Measurements from ENCODE around the gene PHACTR3.

PHACTR3 gene

GRCh38 chr20:59731376-59731775 lies 127.0 kb downstream of the PHACTR3 start:
- DNase-seq (ENCODE audit: low read depth) = no peak

GRCh38 chr20:59733351-59733750 lies 129.0 kb downstream of the PHACTR3 start:
- no peak for DNase-seq (ENCODE audit: low read depth)

- DNase-seq (ENCODE audit: low read depth) = no peak
Observed at GRCh38 chr20:59735486-59735885, 131.1 kb downstream of the PHACTR3 start.

- no peak for DNase-seq (ENCODE audit: low read depth)
Observed at GRCh38 chr20:59735917-59736316, 131.6 kb downstream of the PHACTR3 start.

GRCh38 chr20:59736366-59736765 lies 132.0 kb downstream of the PHACTR3 start:
- no peak for DNase-seq (ENCODE audit: low read depth)

- no peak for DNase-seq (ENCODE audit: low read depth)
Observed at GRCh38 chr20:59737073-59737666, 132.8 kb downstream of the PHACTR3 start.

GRCh38 chr20:59737816-59738215 lies 133.5 kb downstream of the PHACTR3 start:
- no peak for DNase-seq (ENCODE audit: low read depth)

GRCh38 chr20:59738851-59739250 lies 134.5 kb downstream of the PHACTR3 start:
- no peak for DNase-seq (ENCODE audit: low read depth)

- no peak for DNase-seq (ENCODE audit: low read depth)
Observed at GRCh38 chr20:59740621-59741020, 136.3 kb downstream of the PHACTR3 start.

- no peak for DNase-seq (ENCODE audit: low read depth)
Observed at GRCh38 chr20:59741073-59741472, 136.7 kb downstream of the PHACTR3 start.

- no peak for DNase-seq (ENCODE audit: low read depth)
Observed at GRCh38 chr20:59742351-59743095, 138.2 kb downstream of the PHACTR3 start.

GRCh38 chr20:59743308-59743707 lies 139.0 kb downstream of the PHACTR3 start:
- DNase-seq (ENCODE audit: low read depth) = no peak

- no peak for DNase-seq (ENCODE audit: low read depth)
Observed at GRCh38 chr20:59743767-59744485, 139.6 kb downstream of the PHACTR3 start.

- no peak for DNase-seq (ENCODE audit: low read depth)
Observed at GRCh38 chr20:59744756-59745155, 140.4 kb downstream of the PHACTR3 start.

- DNase-seq (ENCODE audit: low read depth) = no peak
Observed at GRCh38 chr20:59745201-59745600, 140.9 kb downstream of the PHACTR3 start.

GRCh38 chr20:59745716-59746115 lies 141.4 kb downstream of the PHACTR3 start:
- no peak for DNase-seq (ENCODE audit: low read depth)

- DNase-seq (ENCODE audit: low read depth) = no peak
Observed at GRCh38 chr20:59746155-59746554, 141.8 kb downstream of the PHACTR3 start.

GRCh38 chr20:59747671-59748515 lies 143.6 kb downstream of the PHACTR3 start:
- no peak for DNase-seq (ENCODE audit: low read depth)

- DNase-seq (ENCODE audit: low read depth) = no peak
Observed at GRCh38 chr20:59748619-59749191, 144.4 kb downstream of the PHACTR3 start.

- no peak for DNase-seq (ENCODE audit: low read depth)
Observed at GRCh38 chr20:59749301-59749700, 145.0 kb downstream of the PHACTR3 start.

- no peak for DNase-seq (ENCODE audit: low read depth)
Observed at GRCh38 chr20:59750209-59750840, 146.0 kb downstream of the PHACTR3 start.

Data from stimulated activated CD4-positive, alpha-beta T cell treated with anti-CD3 and anti-CD28 coated beads, Interleukin-2, amount 100 ng/mL, for 4 hours (primary cell).